ENCODE results near the gene PNCK. TPM values are rescaled to one million over a fixed set of nuclear protein-coding genes. Genes with fewer than 3 reads are reported as not detected.

Gene PNCK
- polyA plus RNA-seq, 3 donors: not detected

- H3K4me2 ChIP-seq (replicated peaks; ENCODE audit: extremely low read depth, low read length, poor library complexity, severe bottlenecking): no peak overlapping the region
- H2AFZ ChIP-seq (ENCODE audit: insufficient read depth, low read depth, low read length, poor library complexity, severe bottlenecking): no peak overlapping the region
- no peaks in the 10 kb centered on the region for H3K4me1 ChIP-seq (ENCODE audit: control insufficient read depth in 1 of 2, insufficient read depth in 2 of 2, low read length in 2 of 2)
- no peak overlapping the region for H3K4me3 ChIP-seq (replicated peaks in 1 of 3; ENCODE audit: low read depth in 2 of 3, low read length in 3 of 3)
- H3K9me3 ChIP-seq (replicated peaks in 1 of 2; ENCODE audit: control insufficient read depth in 1 of 2, insufficient read depth in 1 of 2, low read length in 2 of 2): no peaks in the 10 kb centered on the region
- Mint-ChIP-seq H3K27ac (no peak overlapping the region), H3K9me3 (peaks cover 0 to 21% (median 5%) of the 10 kb centered on the region in 7 donors), H3K36me3 (no peaks in the 10 kb centered on the region), H3K4me3 (no peak overlapping the region), H3K4me1 (peaks cover 6% of the 10 kb centered on the region), H3K27me3 (ENCODE audit: low read depth in 3 of 3) (peaks cover 24 to 46% (median 41%) of the 10 kb centered on the region in 3 donors)
- H3K36me3 ChIP-seq (replicated peaks in 1 of 2; ENCODE audit: control insufficient read depth in 1 of 2, insufficient read depth in 2 of 2, low read length in 2 of 2): no peaks in the 10 kb centered on the region
- no peak for TF ChIP-seq CTCF (IDR thresholded peaks at IDR 0.05)
- no peaks in the 10 kb centered on the region for H3K79me2 ChIP-seq (ENCODE audit: insufficient read depth, low read length)
- H3K9ac ChIP-seq (ENCODE audit: insufficient read depth, low read length, poor library complexity, severe bottlenecking): no peak overlapping the region
- no peaks in the 10 kb centered on the region for H4K20me1 ChIP-seq (ENCODE audit: insufficient read depth, low read length)
- no peak overlapping the region for H3K27ac ChIP-seq (ENCODE audit: low read depth in 1 of 2, low read length in 2 of 2)
- WGBS (ENCODE audit: insufficient coverage): 95% methylated on average over 4 of the region's 23 CpGs
- DNase-seq: no peak
- intact Hi-C loops (cut with micrococcal nuclease): no loop called here
- H3K27me3 ChIP-seq (ENCODE audit: control insufficient read depth in 2 of 2, insufficient read depth in 2 of 2, low read length in 2 of 2): peaks cover 0 to 30% of the 10 kb centered on the region in 2 donors
Measured at GRCh38 chrX:153670748-153671588, 2.6 kb downstream of the PNCK start.

- H3K27me3 Mint-ChIP-seq (ENCODE audit: low read depth in 3 of 3): peaks cover 24 to 48% (median 46%) of the 10 kb centered on the region in 3 donors
- no peaks in the 10 kb centered on the region for H4K20me1 ChIP-seq (ENCODE audit: insufficient read depth, low read length)
- H3K9me3 Mint-ChIP-seq: peaks cover 0 to 25% (median 7%) of the 10 kb centered on the region in 7 donors
- no peaks in the 10 kb centered on the region for H3K36me3 ChIP-seq (replicated peaks in 1 of 2; ENCODE audit: control insufficient read depth in 1 of 2, insufficient read depth in 2 of 2, low read length in 2 of 2)
- no peaks in the 10 kb centered on the region for H3K36me3 Mint-ChIP-seq
- no peaks in the 10 kb centered on the region for H3K4me1 ChIP-seq (ENCODE audit: control insufficient read depth in 1 of 2, insufficient read depth in 2 of 2, low read length in 2 of 2)
- H3K9ac ChIP-seq (ENCODE audit: insufficient read depth, low read length, poor library complexity, severe bottlenecking): no peak overlapping the region
- no peak overlapping the region for H3K27ac ChIP-seq (ENCODE audit: low read depth in 1 of 2, low read length in 2 of 2)
- TF ChIP-seq CTCF (IDR thresholded peaks at IDR 0.05): no peak
- intact Hi-C loops (cut with micrococcal nuclease): loop anchor here (5.0 to 10.0 kb wide), 4 partner anchors 118 to 725 kb away; no protein-coding TSS in a partner anchor
- H3K4me3 Mint-ChIP-seq: no peak overlapping the region
- WGBS (ENCODE audit: insufficient coverage): 88% methylated on average over 16 of the region's 23 CpGs
- no peak overlapping the region for H2AFZ ChIP-seq (ENCODE audit: insufficient read depth, low read depth, low read length, poor library complexity, severe bottlenecking)
- H3K4me1 Mint-ChIP-seq: peaks cover 5% of the 10 kb centered on the region
- H3K79me2 ChIP-seq (ENCODE audit: insufficient read depth, low read length): no peaks in the 10 kb centered on the region
- no peak overlapping the region for H3K27ac Mint-ChIP-seq
- H3K4me2 ChIP-seq (replicated peaks; ENCODE audit: extremely low read depth, low read length, poor library complexity, severe bottlenecking): no peak overlapping the region
- no peak for DNase-seq
- H3K9me3 ChIP-seq (replicated peaks in 1 of 2; ENCODE audit: control insufficient read depth in 1 of 2, insufficient read depth in 1 of 2, low read length in 2 of 2): no peaks in the 10 kb centered on the region
- H3K27me3 ChIP-seq (ENCODE audit: control insufficient read depth in 2 of 2, insufficient read depth in 2 of 2, low read length in 2 of 2): peaks cover 0 to 28% of the 10 kb centered on the region in 2 donors
- H3K4me3 ChIP-seq (replicated peaks in 1 of 3; ENCODE audit: low read depth in 2 of 3, low read length in 3 of 3): no peak overlapping the region
Measured at GRCh38 chrX:153669901-153670731, 3.5 kb downstream of the PNCK start.
